Measurements from ENCODE around the gene CSRNP3.

DNA sequence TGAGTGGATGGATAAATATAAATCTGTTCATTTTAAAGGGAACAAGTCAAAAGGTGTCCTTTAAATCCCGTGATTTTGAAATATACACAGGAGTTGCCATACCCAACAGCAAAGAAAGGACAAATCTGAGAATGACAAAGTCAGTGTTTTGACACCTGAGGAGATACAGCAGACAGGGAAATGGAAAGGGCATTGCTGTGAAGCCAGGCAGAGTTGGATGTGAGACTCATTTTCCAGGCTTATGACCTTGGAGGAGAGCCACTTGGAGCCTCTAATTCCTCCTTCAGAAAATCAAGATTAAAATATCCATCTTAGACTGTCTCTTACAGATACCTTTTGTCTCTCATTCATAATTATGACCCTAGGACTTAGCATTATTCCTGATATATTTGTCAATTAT is 170.0 kb downstream of the CSRNP3 start:
- no peak for TF ChIP-seq JUN (IDR thresholded peaks at IDR 0.05; ENCODE audit: borderline replicate concordance, insufficient read depth, insufficient read length, low read depth)
- TF ChIP-seq, protein P1, sequence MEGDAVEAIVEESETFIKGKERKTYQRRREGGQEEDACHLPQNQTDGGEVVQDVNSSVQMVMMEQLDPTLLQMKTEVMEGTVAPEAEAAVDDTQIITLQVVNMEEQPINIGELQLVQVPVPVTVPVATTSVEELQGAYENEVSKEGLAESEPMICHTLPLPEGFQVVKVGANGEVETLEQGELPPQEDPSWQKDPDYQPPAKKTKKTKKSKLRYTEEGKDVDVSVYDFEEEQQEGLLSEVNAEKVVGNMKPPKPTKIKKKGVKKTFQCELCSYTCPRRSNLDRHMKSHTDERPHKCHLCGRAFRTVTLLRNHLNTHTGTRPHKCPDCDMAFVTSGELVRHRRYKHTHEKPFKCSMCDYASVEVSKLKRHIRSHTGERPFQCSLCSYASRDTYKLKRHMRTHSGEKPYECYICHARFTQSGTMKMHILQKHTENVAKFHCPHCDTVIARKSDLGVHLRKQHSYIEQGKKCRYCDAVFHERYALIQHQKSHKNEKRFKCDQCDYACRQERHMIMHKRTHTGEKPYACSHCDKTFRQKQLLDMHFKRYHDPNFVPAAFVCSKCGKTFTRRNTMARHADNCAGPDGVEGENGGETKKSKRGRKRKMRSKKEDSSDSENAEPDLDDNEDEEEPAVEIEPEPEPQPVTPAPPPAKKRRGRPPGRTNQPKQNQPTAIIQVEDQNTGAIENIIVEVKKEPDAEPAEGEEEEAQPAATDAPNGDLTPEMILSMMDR (IDR thresholded peaks at IDR 0.05; ENCODE audit: extremely low read depth in 1 of 2, insufficient read depth in 1 of 2, low read depth in 1 of 2, low read length in 2 of 2): no peak
- TF ChIP-seq POLR2A (IDR thresholded peaks at IDR 0.05; ENCODE audit: low read depth, low read length): no peak
- no peak for TF ChIP-seq POLR2AphosphoS5 (IDR thresholded peaks at IDR 0.05; ENCODE audit: insufficient read depth, low read depth, low read length)
